Measurements from ENCODE around the gene SEMA4C.

SEMA4C gene

GRCh38 chr2:96832754-96833507 is 36.9 kb downstream of the SEMA4C start:
- intact Hi-C loops (cut with DNase I): no loop called here

GRCh38 chr2:96832408-96832753 is 37.5 kb downstream of the SEMA4C start:
- intact Hi-C loops (cut with DNase I): no loop called here
- no peak for DNase-seq

More at GRCh38 chr2:96832754-96833507, 36.9 kb downstream of the SEMA4C start:
- no peak for DNase-seq

GRCh38 chr2:96831679-96832078 is 38.2 kb downstream of the SEMA4C start:
- no peak for DNase-seq
- intact Hi-C loops (cut with DNase I): no loop called here

GRCh38 chr2:96830044-96830562 is 39.8 kb downstream of the SEMA4C start:
- intact Hi-C loops (cut with DNase I): no loop called here
- no peak for DNase-seq

GRCh38 chr2:96828874-96829273 is 41.0 kb downstream of the SEMA4C start:
- DNase-seq: no peak
- intact Hi-C loops (cut with DNase I): no loop called here

- intact Hi-C loops (cut with DNase I): no loop called here
- DNase-seq: no peak
These were observed 41.4 kb downstream of the SEMA4C start for GRCh38 chr2:96828436-96828835.

GRCh38 chr2:96826546-96827278 is 43.2 kb downstream of the SEMA4C start:
- DNase-seq: no peak
- intact Hi-C loops (cut with DNase I): no loop called here

GRCh38 chr2:96825057-96825456 is 44.8 kb downstream of the SEMA4C start:
- intact Hi-C loops (cut with DNase I): no loop called here

GRCh38 chr2:96824079-96824870 is 45.6 kb downstream of the SEMA4C start:
- no peak for DNase-seq
- intact Hi-C loops (cut with DNase I): no loop called here

More at GRCh38 chr2:96825057-96825456, 44.8 kb downstream of the SEMA4C start:
- DNase-seq: no peak

GRCh38 chr2:96823198-96823597 is 46.7 kb downstream of the SEMA4C start:
- intact Hi-C loops (cut with DNase I): no loop called here

GRCh38 chr2:96822786-96823185 is 47.1 kb downstream of the SEMA4C start:
- intact Hi-C loops (cut with DNase I): no loop called here
- DNase-seq: no peak

More at GRCh38 chr2:96823198-96823597, 46.7 kb downstream of the SEMA4C start:
- DNase-seq: no peak

- intact Hi-C loops (cut with DNase I): no loop called here
- no peak for DNase-seq
These were observed 48.7 kb downstream of the SEMA4C start for GRCh38 chr2:96821113-96821675.

GRCh38 chr2:96819876-96820511 is 49.9 kb downstream of the SEMA4C start:
- intact Hi-C loops (cut with DNase I): loop anchor here (5.0 kb wide), 1 partner anchor 58 kb away; the partner anchor contains the start of gene CNNM4
- no peak for DNase-seq

GRCh38 chr2:96819128-96819875 is 50.6 kb downstream of the SEMA4C start:
- intact Hi-C loops (cut with DNase I): loop anchor here (5.0 kb wide), 1 partner anchor 57 kb away; the partner anchor contains the start of gene CNNM4
- DNase-seq: no peak

GRCh38 chr2:96817882-96818281 is 52.0 kb downstream of the SEMA4C start:
- no peak for DNase-seq
- intact Hi-C loops (cut with DNase I): loop anchor here (2.0 to 5.0 kb wide), 2 partner anchors 41 to 56 kb away; partner anchors contain the start of genes ANKRD39 and CNNM4

- intact Hi-C loops (cut with DNase I): loop anchor here (2.0 to 5.0 kb wide), 2 partner anchors 42 to 55 kb away; partner anchors contain the start of genes ANKRD39 and CNNM4
These were observed 52.8 kb downstream of the SEMA4C start for GRCh38 chr2:96816836-96817702.

More at GRCh38 chr2:96816836-96817702, 52.8 kb downstream of the SEMA4C start:
- DNase-seq: peak in 1 of 42 donors; percentile 51

Measured in head of caudate nucleus (tissue), 42 donors.